NB4 (cell line): ENCODE measurements around the gene SLC5A2.

ENCODE experiments used
- DNase-seq: peaks from one replicate; pipeline ENCODE4 v3.0.0; 2010; ENCODE audit warnings: low read depth
- H3K4me3 ChIP-seq: one replicate; pipeline ENCODE4 v1.5.1; 2011; ENCODE audit warnings: mild to moderate bottlenecking, low read depth, low read length, moderate library complexity
- MYC ChIP-seq: IDR thresholded peaks from 2 replicates; pipeline ENCODE4 v1.6.1; 2011; ENCODE audit warnings: low read depth, low read length
- POLR2A ChIP-seq: IDR thresholded peaks from 2 replicates; pipeline ENCODE4 v1.6.1; 2011; ENCODE audit warnings: mild to moderate bottlenecking; ENCODE audit not compliant: insufficient read length; ENCODE audit errors: extremely low read depth
- TF ChIP-seq, protein P1 (sequence below): IDR thresholded peaks from 2 replicates; pipeline ENCODE4 v1.6.1; 2011; ENCODE audit warnings: low read depth, low read length
- TF ChIP-seq, protein P2 (sequence below): IDR thresholded peaks from one replicate; pipeline ENCODE4 v1.5.1; 2012; ENCODE audit warnings: low read depth, low read length

Gene SLC5A2

DNA sequence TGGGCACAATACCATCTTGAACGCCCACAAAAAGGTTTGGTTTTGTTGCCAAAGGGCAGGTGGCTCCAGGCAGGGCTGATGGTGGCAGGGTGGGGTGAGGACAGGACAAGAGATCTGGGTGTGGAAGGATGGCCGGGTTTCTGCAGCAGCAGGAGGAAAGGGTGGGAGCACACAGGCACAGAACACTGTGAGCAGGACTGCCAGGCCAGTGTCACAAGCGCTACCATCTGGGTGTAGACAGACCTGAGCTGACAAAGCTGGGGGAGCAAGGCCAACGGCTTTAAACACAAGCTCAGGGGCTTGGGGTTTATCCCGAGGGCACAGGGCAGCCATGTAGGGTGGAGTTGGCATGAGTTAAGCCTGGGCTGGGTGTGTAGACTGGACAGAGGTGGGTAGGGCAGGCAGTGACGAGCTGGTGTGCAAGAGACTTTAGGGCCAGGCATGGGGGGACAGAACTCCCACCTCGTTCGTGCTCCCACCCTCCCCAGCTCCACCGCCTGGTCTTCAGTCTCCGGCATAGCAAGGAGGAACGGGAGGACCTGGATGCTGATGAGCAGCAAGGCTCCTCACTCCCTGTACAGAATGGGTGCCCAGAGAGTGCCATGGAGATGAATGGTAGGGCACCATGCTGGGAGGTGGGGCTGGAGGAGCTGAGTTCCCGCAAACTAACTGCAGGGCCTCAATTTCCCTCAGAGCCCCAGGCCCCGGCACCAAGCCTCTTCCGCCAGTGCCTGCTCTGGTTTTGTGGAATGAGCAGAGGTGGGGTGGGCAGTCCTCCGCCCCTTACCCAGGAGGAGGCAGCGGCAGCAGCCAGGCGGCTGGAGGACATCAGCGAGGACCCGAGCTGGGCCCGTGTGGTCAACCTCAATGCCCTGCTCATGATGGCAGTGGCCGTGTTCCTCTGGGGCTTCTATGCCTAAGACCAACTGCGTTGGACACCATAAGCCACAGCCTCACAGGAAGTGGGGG lies 7.0 kb downstream of the SLC5A2 start:
- no peak overlapping the region for H3K4me3 ChIP-seq
- TF ChIP-seq MYC (no peak), POLR2A (no peak)
- TF ChIP-seq, protein P1, sequence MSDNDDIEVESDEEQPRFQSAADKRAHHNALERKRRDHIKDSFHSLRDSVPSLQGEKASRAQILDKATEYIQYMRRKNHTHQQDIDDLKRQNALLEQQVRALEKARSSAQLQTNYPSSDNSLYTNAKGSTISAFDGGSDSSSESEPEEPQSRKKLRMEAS: no peak
- TF ChIP-seq, protein P2, sequence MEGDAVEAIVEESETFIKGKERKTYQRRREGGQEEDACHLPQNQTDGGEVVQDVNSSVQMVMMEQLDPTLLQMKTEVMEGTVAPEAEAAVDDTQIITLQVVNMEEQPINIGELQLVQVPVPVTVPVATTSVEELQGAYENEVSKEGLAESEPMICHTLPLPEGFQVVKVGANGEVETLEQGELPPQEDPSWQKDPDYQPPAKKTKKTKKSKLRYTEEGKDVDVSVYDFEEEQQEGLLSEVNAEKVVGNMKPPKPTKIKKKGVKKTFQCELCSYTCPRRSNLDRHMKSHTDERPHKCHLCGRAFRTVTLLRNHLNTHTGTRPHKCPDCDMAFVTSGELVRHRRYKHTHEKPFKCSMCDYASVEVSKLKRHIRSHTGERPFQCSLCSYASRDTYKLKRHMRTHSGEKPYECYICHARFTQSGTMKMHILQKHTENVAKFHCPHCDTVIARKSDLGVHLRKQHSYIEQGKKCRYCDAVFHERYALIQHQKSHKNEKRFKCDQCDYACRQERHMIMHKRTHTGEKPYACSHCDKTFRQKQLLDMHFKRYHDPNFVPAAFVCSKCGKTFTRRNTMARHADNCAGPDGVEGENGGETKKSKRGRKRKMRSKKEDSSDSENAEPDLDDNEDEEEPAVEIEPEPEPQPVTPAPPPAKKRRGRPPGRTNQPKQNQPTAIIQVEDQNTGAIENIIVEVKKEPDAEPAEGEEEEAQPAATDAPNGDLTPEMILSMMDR: no peak
- no peak for DNase-seq

DNA sequence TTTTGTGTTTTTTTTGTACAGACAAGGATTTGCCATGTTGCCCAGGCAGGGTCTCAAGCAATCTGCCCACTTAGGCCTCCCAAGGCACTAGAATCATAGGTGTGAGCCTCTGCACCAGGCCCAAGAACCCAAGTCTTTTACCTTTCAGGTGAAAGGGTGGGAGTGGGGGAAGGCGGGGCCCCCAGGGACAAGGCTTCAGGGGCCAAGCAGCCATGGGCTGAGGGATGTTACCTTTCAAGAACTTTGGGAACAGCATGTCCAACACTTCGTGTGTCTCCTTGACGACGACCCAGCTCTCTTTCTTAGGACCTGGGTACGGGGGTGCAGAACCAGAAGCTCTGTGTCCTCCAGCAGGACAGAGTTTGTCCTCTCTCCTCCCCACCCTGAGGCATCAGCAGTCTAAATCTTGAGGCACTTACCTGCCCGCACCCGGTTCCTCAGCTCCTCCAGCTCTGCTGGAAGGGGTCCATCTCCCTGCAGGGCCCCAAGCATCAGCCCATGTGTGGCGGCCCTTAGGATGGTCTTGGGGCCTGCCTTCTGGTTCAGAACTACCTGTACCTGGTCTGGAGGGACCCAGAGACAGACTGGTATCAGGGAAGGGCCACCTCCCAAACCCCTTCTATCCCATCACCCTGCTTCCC lies 9.0 kb downstream of the SLC5A2 start:
- no peak for DNase-seq
- H3K4me3 ChIP-seq: no peak overlapping the region
- no peak for TF ChIP-seq POLR2A
- TF ChIP-seq, protein P1: no peak
- TF ChIP-seq MYC: no peak
- TF ChIP-seq, protein P2: no peak

DNA sequence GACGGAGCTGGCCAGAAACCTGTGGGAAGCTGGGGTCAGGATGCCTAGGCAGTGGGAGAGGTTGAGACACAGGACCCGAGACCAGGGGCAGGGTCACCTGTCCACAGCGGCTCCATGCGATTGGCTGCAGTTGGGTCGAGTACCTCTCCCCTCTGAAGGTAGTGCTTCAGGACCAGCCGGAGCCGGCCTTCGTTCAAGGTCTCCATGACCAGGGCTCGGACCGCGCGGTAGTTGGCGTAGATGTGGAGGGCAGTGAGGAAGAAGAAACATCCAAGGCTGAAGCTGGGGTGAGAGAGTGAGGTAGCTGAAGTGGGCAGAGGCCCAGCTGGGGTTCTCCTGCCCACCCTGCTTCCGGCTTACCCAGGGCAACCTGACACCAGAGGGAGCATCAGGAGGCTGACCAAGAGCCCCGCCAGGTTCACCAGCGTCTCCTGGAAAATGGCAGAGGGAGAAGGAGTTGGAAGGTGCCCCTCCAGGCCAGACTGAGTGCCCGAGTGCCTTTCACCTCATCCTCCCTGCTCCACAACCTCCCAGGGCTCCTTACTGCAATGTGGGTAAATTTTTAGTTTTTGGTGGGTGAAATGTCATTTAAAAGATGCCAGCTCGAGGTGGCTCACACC lies 10.7 kb downstream of the SLC5A2 start:
- no peak overlapping the region for H3K4me3 ChIP-seq
- TF ChIP-seq POLR2A (no peak), MYC (no peak)
- TF ChIP-seq, protein P1: no peak
- TF ChIP-seq, protein P2: no peak
- DNase-seq: no peak

DNA sequence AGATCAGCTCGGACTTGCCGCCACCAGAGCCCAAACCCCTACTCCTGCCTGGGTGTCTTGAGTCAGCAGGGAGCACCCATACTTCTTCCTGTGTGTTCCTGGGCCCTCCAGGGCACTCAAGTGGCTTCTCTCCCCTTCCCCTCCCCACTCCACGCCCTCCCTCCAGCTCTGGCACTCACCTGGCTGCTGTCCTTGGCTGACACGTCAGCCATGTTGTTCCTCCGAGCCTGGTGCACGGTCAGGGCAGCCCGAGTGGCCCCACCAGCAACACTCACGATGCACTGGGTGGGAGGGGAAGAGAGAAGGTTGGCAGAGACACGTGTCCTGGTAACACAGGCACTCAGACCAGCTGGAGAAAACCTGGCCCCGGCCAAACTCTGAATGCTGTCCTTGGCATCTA lies 13.7 kb downstream of the SLC5A2 start:
- H3K4me3 ChIP-seq: no peak overlapping the region
- DNase-seq: no peak
- TF ChIP-seq, protein P1: no peak
- TF ChIP-seq, protein P2: no peak
- TF ChIP-seq MYC (no peak), POLR2A (no peak)

DNA sequence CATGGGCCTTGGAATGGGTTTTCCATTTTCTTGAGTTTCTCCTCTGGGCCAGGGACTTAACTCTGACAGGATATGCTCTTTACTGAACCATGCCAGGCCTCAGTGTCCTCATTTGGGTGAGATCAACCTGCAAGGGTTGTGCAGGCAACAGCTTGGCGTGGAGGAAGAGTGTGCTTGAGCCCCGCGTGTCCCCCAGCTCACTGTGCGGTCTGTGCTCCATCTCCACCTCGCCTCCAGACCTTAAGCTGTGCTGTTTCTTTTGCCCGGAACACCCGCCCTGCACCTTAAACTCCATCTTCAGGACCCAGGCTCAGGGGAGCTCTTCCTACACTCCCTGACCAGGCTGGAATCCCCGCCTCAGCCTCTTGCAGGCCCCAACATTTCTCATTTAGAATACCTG lies 15.6 kb downstream of the SLC5A2 start:
- DNase-seq: no peak
- H3K4me3 ChIP-seq: no peak overlapping the region
- TF ChIP-seq, protein P1: no peak
- TF ChIP-seq MYC: no peak
- TF ChIP-seq, protein P2: no peak
- TF ChIP-seq POLR2A: no peak
